Measurements from ENCODE around the gene DTD2.

Gene DTD2

DNA sequence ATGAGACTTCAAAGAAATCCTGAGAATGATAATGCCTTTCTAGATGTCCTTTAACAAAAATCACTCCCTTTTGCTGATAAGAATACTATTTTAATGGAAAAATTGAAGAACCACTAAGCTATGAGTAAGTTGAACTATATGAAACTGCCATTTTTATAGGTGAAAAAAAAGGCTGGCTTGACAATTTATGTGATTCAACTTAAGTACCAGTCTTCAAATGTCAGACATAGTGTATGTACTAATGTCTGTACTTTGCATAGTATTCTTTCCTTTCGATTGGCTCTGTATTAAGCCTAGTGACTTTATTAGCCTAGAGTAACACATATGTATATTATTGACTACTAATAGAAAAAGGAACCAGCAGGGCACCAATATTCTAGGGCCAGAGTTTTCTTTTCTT lies 48.9 kb downstream of the DTD2 start:
- no peak for DNase-seq (ENCODE audit: low read depth in 3 of 3, low spot score in 1 of 3)

DNA sequence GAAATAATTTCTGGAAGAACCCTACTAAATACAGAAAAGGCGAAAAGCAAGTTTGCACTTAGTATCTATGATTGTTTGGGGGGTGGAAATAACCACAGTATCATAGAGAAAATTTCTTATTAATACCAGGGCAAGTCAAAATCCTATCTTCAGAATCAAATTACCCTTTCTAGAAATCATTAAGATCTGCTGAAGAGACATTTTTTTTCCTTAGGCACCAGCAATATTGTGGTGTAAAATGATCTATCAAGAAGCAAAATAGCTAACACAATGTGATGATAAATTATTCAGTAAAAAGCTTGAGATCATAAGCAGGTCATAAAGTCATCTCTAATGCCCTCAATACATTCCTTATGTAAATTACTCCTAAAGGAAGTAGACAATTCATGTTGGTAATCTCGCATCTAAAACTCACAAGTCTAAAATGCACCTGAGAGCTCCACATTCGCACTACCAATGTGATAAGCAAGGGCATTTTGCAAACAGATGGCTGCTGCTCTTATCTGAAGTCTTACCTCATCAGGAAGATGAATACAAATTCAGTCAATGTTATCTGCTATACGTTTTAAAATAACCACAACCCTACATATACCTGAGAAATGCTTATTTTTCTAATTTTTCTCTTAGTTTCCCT lies 51.6 kb downstream of the DTD2 start:
- DNase-seq (ENCODE audit: low read depth in 3 of 3, low spot score in 1 of 3) = no peak

DNA sequence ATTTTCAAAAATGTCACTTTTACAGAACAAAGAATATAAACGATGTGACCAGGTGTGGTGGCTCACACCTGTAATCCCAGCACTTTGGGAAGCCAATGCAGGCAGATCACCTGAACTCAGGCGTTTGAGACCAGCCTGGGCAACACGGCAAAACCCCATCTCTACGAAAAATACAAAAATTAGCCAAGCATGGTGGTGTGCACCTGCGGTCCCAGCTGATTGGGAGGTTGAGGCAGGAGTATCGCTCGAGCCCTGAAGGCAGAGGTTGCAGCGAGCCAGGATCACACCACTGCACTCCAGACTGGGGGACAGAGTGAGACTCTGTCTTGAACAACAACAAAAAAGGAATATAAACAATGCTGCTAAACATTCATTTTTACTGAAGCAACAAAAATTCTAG lies 52.2 kb downstream of the DTD2 start:
- no peak for DNase-seq (ENCODE audit: low read depth in 3 of 3, low spot score in 1 of 3)

DNA sequence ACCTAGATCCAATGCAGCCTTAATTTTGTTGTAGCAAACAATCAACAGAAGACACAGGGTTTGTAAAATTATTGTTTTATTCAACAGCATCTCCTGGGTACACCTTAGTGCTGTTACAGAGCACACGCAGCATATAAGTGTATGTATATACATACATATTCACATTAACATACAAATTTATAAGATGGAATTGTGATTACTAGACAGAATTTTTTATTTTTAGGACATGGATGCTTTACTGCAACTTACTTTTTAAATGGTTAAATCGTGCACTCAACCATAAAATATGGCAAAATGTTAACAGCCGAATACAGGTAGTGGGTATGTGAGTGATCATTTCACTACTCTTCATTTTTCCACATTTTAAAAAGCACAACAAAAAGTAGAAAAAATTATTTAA lies 53.6 kb downstream of the DTD2 start:
- no peak for DNase-seq (ENCODE audit: low read depth in 3 of 3, low spot score in 1 of 3)

DNA sequence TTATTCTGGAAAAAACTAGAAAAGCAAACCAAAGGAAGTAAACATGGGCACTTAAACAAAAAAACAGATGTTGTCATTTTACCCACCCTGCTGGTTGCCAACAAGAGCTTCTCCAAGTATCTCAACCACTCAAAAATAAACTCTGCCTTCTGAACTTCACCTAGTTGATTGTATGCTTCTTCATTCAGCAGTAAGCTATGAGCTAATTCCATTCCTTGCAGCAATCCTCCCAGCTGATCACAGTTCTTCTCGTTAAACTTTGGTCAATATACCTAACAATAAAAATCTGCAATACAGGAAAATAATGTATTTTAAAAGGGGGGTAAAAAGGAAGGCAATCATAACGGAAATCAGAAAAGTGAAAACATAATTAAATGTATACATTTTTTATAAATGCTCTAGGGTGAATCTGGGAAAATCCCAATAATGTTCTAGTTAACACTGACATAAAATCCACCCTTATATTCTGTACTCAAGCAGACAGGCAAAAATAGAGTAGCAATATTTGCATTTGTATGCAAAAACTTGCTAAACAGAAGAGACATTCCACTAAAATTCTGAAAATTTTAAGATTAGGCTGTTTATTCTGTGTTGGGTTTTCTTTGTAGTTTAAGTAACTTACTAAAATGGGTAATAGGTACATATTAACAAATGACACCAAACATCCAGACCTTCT lies 54.4 kb downstream of the DTD2 start:
- DNase-seq (ENCODE audit: low read depth in 3 of 3, low spot score in 1 of 3) = no peak

DNA sequence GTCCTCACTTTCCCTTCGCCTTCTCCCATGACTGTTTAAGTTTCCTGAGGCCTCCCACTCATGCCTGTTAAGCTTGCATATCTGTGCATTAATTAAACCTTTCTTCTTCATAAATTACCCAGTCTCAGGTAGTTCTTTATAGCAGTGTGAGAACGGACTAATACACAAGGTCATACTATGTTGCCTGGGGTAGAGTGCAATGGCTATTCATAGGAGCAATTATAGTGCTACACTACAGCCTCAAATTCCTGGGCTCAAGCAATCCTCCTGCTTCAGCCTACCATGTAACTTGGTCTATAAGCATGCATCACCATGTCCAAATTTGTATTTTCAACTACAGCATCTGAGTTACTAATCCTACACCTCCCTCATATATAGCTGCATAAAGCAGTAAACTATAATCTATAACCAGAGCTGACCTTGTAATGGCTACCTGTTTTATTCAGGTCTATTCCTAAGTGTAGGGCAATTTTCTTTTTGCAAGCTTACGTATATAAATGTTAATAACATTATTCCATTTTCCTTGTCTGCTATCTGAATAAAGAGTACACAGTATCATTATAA lies 55.9 kb downstream of the DTD2 start:
- no peak for DNase-seq (ENCODE audit: low read depth in 3 of 3, low spot score in 1 of 3)

DNA sequence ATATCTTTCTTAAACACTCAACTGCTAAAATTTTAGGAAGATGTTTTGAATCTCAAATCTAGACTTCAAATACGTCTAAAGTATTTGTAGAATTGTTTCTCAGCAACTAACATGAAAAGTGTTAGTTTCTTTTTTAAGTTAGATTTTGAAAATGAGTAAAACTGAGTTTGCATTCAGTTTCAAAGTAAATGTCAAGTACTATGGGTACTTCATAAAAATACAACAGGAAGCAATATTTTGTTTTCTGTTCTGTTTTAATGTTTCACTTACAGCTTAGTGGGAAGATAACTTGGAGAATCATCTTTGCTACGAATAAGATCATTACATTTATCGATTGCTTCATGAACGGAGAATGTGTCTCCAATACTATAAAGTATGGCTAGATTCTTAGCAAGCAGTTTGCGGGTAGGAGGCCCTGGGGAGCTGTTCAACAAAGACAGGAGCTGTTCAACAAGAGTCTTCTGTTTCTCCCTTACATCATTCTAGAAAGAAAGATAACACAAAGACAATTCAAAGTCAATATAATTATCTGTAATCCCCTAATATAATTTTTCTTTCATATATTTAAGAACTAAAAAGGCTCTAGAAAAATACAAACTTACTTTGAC lies 57.2 kb downstream of the DTD2 start:
- DNase-seq (ENCODE audit: low read depth in 3 of 3, low spot score in 1 of 3) = no peak
